GM19035 (cell line): ENCODE data around the gene LRAT.

Experiments used
- ATAC-seq: cut with Tn5 transposase; IDR thresholded peaks from one replicate; pipeline ENCODE4 v1.9.1; 2021; ENCODE audit not compliant: unreplicated experiment

Gene LRAT

GRCh38 chr4:154757713-154758112 is 13.9 kb downstream of the LRAT start:
- ATAC-seq: no peak

DNA sequence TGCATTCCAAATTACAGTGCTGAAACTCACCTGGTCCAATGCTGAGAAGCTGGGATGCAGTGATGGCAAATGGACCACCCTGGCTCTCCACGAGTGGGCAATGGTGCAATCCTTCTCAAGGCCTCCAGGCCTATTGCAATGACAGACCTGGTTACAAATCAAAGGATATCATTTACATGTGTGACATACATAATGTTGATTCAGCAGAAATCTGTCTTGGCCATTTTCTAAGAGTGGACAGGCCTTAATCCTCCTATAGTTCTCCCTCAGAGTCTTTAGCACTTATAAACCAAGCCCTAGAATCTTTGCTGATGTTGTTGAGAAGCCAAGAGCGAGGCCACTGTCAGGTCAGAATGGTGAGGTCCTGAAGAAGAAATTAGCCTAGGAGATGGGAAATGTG is 17.1 kb downstream of the LRAT start:
- no peak for ATAC-seq

- no peak for ATAC-seq
These were observed 34.5 kb downstream of the LRAT start for GRCh38 chr4:154778264-154778663.

- ATAC-seq: no peak
These were observed 35.7 kb downstream of the LRAT start for GRCh38 chr4:154779362-154779947.

- ATAC-seq: no peak
These were observed 37.6 kb downstream of the LRAT start, which contains the start of gene RBM46 for GRCh38 chr4:154781126-154781982. TSS of gene RBM46 (plus strand) at chr4:154781272. CDS start at chr4:154796753, 15,481 bp downstream.

DNA sequence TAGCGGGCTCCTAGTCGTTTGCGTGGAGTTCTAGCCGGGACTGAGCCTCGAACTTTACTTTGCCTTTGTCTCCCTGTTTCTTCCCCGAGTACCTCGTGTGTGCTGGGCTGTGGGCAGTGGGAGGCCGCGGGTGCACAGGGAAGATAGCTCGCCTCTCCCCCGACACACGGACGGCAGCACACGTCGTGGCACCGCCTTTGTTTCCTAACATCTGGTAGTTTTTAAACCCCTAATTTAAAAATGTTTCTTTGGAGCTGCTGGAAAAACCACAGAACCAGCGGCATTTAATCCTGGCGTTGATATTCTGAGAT is 38.1 kb downstream of the LRAT start:
- no peak for ATAC-seq
